IMR-90 (cell line): ENCODE measurements around the gene SPG11.
"Not testable (repeated sequence)": the region's sequence is repeated elsewhere in the genome, so short reads cannot be mapped to it uniquely, and the experiment has no call there.

Source experiments
- CEBPB ChIP-seq: IDR thresholded peaks from 2 replicates; pipeline ENCODE4 v1.6.1; 2012; ENCODE audit warnings: low read depth, low read length, improper control_type of control experiment
- CHD1 ChIP-seq: IDR thresholded peaks from 2 replicates; pipeline ENCODE4 v1.6.1; 2012; ENCODE audit warnings: low read depth, low read length, improper control_type of control experiment
- FOS ChIP-seq: fragments of 150-350 bp; IDR thresholded peaks from 2 replicates; pipeline ENCODE4 v1.6.1; 2016; ENCODE audit warnings: low read depth, low read length
- MAZ ChIP-seq: IDR thresholded peaks from 2 replicates; pipeline ENCODE4 v1.6.1; 2012; ENCODE audit warnings: low read depth, mild to moderate bottlenecking, low read length, improper control_type of control experiment, moderate library complexity, borderline replicate concordance
- MXI1 ChIP-seq: IDR thresholded peaks from 2 replicates; pipeline ENCODE4 v1.6.1; 2012; ENCODE audit warnings: low read depth, mild to moderate bottlenecking, low read length, moderate library complexity, borderline replicate concordance
- POLR2A ChIP-seq: IDR thresholded peaks from 2 replicates; pipeline ENCODE4 v1.6.1; 2012; ENCODE audit warnings: mild to moderate bottlenecking, low read depth, low read length
- RAD21 ChIP-seq: IDR thresholded peaks from 2 replicates; pipeline ENCODE4 v1.6.1; 2012; ENCODE audit warnings: low read length, improper control_type of control experiment
- RCOR1 ChIP-seq: IDR thresholded peaks from 2 replicates; pipeline ENCODE4 v1.6.1; 2012; ENCODE audit warnings: mild to moderate bottlenecking, low read length, improper control_type of control experiment; ENCODE audit not compliant: insufficient replicate concordance
- RFX5 ChIP-seq: IDR thresholded peaks from 2 replicates; pipeline ENCODE4 v1.8.0; 2012; ENCODE audit warnings: low read depth, mild to moderate bottlenecking, low read length, moderate library complexity
- SMC3 ChIP-seq: fragments of 150-350 bp; IDR thresholded peaks from 2 replicates; pipeline ENCODE4 v1.6.1; 2016; ENCODE audit warnings: low read depth, mild to moderate bottlenecking, antibody characterized with exemption, low read length, moderate library complexity
- TF ChIP-seq, protein P1 (sequence below): conservative IDR thresholded peaks from 2 replicates; pipeline ENCODE4 v1.5.1; 2012; ENCODE audit warnings: mild to moderate bottlenecking, low read depth, low read length, improper control_type of control experiment
- TF ChIP-seq, protein P2 (sequence below): fragments of 150-350 bp; IDR thresholded peaks from 2 replicates; pipeline ENCODE4 v1.6.1; 2016; ENCODE audit warnings: low read depth, mild to moderate bottlenecking, low read length, moderate library complexity, borderline replicate concordance
- TF ChIP-seq, protein P3 (sequence below): fragments of 150-350 bp; IDR thresholded peaks from 2 replicates; pipeline ENCODE4 v1.6.1; 2017; ENCODE audit warnings: mild to moderate bottlenecking, antibody characterized with exemption, low read length, low read depth

DNA sequence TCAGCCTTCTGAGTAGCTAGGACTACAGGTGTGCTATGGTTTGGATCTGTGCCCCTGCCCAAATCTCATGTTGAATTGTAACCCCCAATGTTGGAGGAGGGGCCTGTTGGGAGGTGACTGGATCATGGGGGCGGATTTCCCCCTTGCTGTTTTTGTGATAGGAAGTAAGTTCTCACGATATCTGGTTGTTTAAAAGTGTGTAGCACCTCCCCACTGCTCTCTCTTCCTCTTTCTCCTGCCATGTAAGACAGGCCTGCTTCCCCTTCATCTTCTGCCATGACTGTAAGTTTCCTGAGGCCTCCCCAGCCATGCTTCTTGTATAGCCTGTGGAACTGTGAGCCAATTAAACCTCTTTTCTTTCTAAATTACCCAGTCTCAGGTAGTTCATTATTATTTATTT, 38.2 kb downstream of the SPG11 start:
- TF ChIP-seq, protein P1, sequence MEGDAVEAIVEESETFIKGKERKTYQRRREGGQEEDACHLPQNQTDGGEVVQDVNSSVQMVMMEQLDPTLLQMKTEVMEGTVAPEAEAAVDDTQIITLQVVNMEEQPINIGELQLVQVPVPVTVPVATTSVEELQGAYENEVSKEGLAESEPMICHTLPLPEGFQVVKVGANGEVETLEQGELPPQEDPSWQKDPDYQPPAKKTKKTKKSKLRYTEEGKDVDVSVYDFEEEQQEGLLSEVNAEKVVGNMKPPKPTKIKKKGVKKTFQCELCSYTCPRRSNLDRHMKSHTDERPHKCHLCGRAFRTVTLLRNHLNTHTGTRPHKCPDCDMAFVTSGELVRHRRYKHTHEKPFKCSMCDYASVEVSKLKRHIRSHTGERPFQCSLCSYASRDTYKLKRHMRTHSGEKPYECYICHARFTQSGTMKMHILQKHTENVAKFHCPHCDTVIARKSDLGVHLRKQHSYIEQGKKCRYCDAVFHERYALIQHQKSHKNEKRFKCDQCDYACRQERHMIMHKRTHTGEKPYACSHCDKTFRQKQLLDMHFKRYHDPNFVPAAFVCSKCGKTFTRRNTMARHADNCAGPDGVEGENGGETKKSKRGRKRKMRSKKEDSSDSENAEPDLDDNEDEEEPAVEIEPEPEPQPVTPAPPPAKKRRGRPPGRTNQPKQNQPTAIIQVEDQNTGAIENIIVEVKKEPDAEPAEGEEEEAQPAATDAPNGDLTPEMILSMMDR = not testable (repeated sequence)
- TF ChIP-seq RCOR1, POLR2A, RAD21, CEBPB, FOS, SMC3, RFX5, CHD1, MXI1, MAZ: not testable (repeated sequence)
- TF ChIP-seq, protein P2, sequence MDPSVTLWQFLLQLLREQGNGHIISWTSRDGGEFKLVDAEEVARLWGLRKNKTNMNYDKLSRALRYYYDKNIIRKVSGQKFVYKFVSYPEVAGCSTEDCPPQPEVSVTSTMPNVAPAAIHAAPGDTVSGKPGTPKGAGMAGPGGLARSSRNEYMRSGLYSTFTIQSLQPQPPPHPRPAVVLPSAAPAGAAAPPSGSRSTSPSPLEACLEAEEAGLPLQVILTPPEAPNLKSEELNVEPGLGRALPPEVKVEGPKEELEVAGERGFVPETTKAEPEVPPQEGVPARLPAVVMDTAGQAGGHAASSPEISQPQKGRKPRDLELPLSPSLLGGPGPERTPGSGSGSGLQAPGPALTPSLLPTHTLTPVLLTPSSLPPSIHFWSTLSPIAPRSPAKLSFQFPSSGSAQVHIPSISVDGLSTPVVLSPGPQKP = not testable (repeated sequence)
- TF ChIP-seq, protein P3, sequence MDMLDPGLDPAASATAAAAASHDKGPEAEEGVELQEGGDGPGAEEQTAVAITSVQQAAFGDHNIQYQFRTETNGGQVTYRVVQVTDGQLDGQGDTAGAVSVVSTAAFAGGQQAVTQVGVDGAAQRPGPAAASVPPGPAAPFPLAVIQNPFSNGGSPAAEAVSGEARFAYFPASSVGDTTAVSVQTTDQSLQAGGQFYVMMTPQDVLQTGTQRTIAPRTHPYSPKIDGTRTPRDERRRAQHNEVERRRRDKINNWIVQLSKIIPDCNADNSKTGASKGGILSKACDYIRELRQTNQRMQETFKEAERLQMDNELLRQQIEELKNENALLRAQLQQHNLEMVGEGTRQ = not testable (repeated sequence)
